ENCODE results near the gene PEPD.
"Not testable (repeated sequence)": the region's sequence is repeated elsewhere in the genome, so short reads cannot be mapped to it uniquely, and the experiment has no call there.

The PEPD gene

GRCh38 chr19:33493401-33494275 is 28.0 kb downstream of the PEPD start:
- H4K91ac ChIP-seq (ENCODE audit: low read depth, low read length, poor library complexity): no peak overlapping the region
- H3K4me3 ChIP-seq (ENCODE audit: low read length in 2 of 2): no peak overlapping the region
- H3K4me2 ChIP-seq (ENCODE audit: insufficient read depth, low read length, poor library complexity, severe bottlenecking): no peak overlapping the region
- peak overlapping the region; percentile 31 for H3K23ac ChIP-seq (ENCODE audit: low read depth, low read length, poor library complexity)
- H3K18ac ChIP-seq (ENCODE audit: low read length): no peak overlapping the region
- H3K9ac ChIP-seq (ENCODE audit: low read depth, low read length, poor library complexity): peak overlapping the region; percentile 21
- H2BK12ac ChIP-seq (ENCODE audit: low read length): no peak overlapping the region
- no CpG with 5 or more reads among the region's 14 CpGs for WGBS, 2 donors (ENCODE audit: extremely low coverage in 2 of 2, insufficient read length in 2 of 2, insufficient replicate concordance in 1 of 2)
- H2BK5ac ChIP-seq (ENCODE audit: low read length): peak overlapping the region; percentile 39
- H3K4me1 ChIP-seq (ENCODE audit: control insufficient read depth in 2 of 2, insufficient read depth in 1 of 2, low read depth in 1 of 2, low read length in 2 of 2): no peaks in the 10 kb centered on the region
- H3K36me3 ChIP-seq (replicated peaks in 1 of 2; ENCODE audit: control insufficient read depth in 2 of 2, insufficient read depth in 2 of 2, low read length in 2 of 2): no peaks in the 10 kb centered on the region
- H3K9me3 ChIP-seq (replicated peaks in 1 of 2; ENCODE audit: control insufficient read depth in 2 of 2, insufficient read depth in 1 of 2, low read depth in 1 of 2, low read length in 2 of 2): no peaks in the 10 kb centered on the region
- no peak overlapping the region for H4K8ac ChIP-seq (ENCODE audit: low read depth, low read length)
- no peak overlapping the region for H3K27ac ChIP-seq (replicated peaks; ENCODE audit: low read length)
- H2AFZ ChIP-seq (ENCODE audit: low read length): no peak overlapping the region
- no peak overlapping the region for H2AK5ac ChIP-seq (ENCODE audit: low read depth, low read length)
- H3K27me3 ChIP-seq (ENCODE audit: control insufficient read depth in 3 of 3, insufficient read depth in 3 of 3, low read depth in 1 of 3, low read length in 3 of 3): no peaks in the 10 kb centered on the region
- peaks cover 4% of the 10 kb centered on the region for H3K79me1 ChIP-seq (ENCODE audit: low read depth, low read length)
- H2BK120ac ChIP-seq (ENCODE audit: low read depth, low read length): no peak overlapping the region
- H2BK15ac ChIP-seq (ENCODE audit: low read length): no peak overlapping the region
- peak overlapping the region; percentile 8 for H3K14ac ChIP-seq (ENCODE audit: low read length)
- no peak overlapping the region for H3K4ac ChIP-seq (ENCODE audit: low read length)
- DNase-seq (ENCODE audit: low spot score): no peak

- Histone ChIP-seq H3K18ac (ENCODE audit: low read length) (no peak overlapping the region), H2AK5ac (ENCODE audit: low read depth, low read length) (no peak overlapping the region), H2BK15ac (ENCODE audit: low read length) (no peak overlapping the region), H3K23ac (ENCODE audit: low read depth, low read length, poor library complexity) (no peak overlapping the region), H3K36me3 (replicated peaks in 1 of 2; ENCODE audit: control insufficient read depth in 2 of 2, insufficient read depth in 2 of 2, low read length in 2 of 2) (no peaks in the 10 kb centered on the region), H3K27me3 (ENCODE audit: control insufficient read depth in 3 of 3, insufficient read depth in 3 of 3, low read depth in 1 of 3, low read length in 3 of 3) (no peaks in the 10 kb centered on the region), H3K79me1 (ENCODE audit: low read depth, low read length) (peaks cover 4% of the 10 kb centered on the region), H2BK120ac (ENCODE audit: low read depth, low read length) (no peak overlapping the region), H2BK12ac (ENCODE audit: low read length) (no peak overlapping the region), H3K9me3 (replicated peaks in 1 of 2; ENCODE audit: control insufficient read depth in 2 of 2, insufficient read depth in 1 of 2, low read depth in 1 of 2, low read length in 2 of 2) (no peaks in the 10 kb centered on the region), H3K4ac (ENCODE audit: low read length) (no peak overlapping the region), H3K4me3 (ENCODE audit: low read length in 2 of 2) (no peak overlapping the region), H3K27ac (replicated peaks; ENCODE audit: low read length) (no peak overlapping the region), H2BK5ac (ENCODE audit: low read length) (no peak overlapping the region), H4K91ac (ENCODE audit: low read depth, low read length, poor library complexity) (no peak overlapping the region), H3K4me1 (ENCODE audit: control insufficient read depth in 2 of 2, insufficient read depth in 1 of 2, low read depth in 1 of 2, low read length in 2 of 2) (no peaks in the 10 kb centered on the region), H4K8ac (ENCODE audit: low read depth, low read length) (no peak overlapping the region), H2AFZ (ENCODE audit: low read length) (no peak overlapping the region), H3K4me2 (ENCODE audit: insufficient read depth, low read length, poor library complexity, severe bottlenecking) (no peak overlapping the region), H3K9ac (ENCODE audit: low read depth, low read length, poor library complexity) (no peak overlapping the region), H3K14ac (ENCODE audit: low read length) (no peak overlapping the region)
- no peak for DNase-seq (ENCODE audit: low spot score)
- no CpG with 5 or more reads among the region's 8 CpGs for WGBS, 2 donors (ENCODE audit: extremely low coverage in 2 of 2, insufficient read length in 2 of 2, insufficient replicate concordance in 1 of 2)
These were observed 28.6 kb downstream of the PEPD start for GRCh38 chr19:33492951-33493350.

GRCh38 chr19:33492090-33492489 is 29.5 kb downstream of the PEPD start:
- H2BK12ac ChIP-seq (ENCODE audit: low read length): no peak overlapping the region
- no peak overlapping the region for H2AFZ ChIP-seq (ENCODE audit: low read length)
- no peaks in the 10 kb centered on the region for H3K4me1 ChIP-seq (ENCODE audit: control insufficient read depth in 2 of 2, insufficient read depth in 1 of 2, low read depth in 1 of 2, low read length in 2 of 2)
- DNase-seq (ENCODE audit: low spot score): no peak
- H4K91ac ChIP-seq (ENCODE audit: low read depth, low read length, poor library complexity): no peak overlapping the region
- no peak overlapping the region for H2BK5ac ChIP-seq (ENCODE audit: low read length)
- H3K27me3 ChIP-seq (ENCODE audit: control insufficient read depth in 3 of 3, insufficient read depth in 3 of 3, low read depth in 1 of 3, low read length in 3 of 3): no peaks in the 10 kb centered on the region
- H3K9ac ChIP-seq (ENCODE audit: low read depth, low read length, poor library complexity): no peak overlapping the region
- no peak overlapping the region for H3K14ac ChIP-seq (ENCODE audit: low read length)
- no peak overlapping the region for H3K23ac ChIP-seq (ENCODE audit: low read depth, low read length, poor library complexity)
- peaks cover 4% of the 10 kb centered on the region for H3K79me1 ChIP-seq (ENCODE audit: low read depth, low read length)
- H2AK5ac ChIP-seq (ENCODE audit: low read depth, low read length): no peak overlapping the region
- no peaks in the 10 kb centered on the region for H3K9me3 ChIP-seq (replicated peaks in 1 of 2; ENCODE audit: control insufficient read depth in 2 of 2, insufficient read depth in 1 of 2, low read depth in 1 of 2, low read length in 2 of 2)
- no peak overlapping the region for H3K27ac ChIP-seq (replicated peaks; ENCODE audit: low read length)
- H3K18ac ChIP-seq (ENCODE audit: low read length): no peak overlapping the region
- no peaks in the 10 kb centered on the region for H3K36me3 ChIP-seq (replicated peaks in 1 of 2; ENCODE audit: control insufficient read depth in 2 of 2, insufficient read depth in 2 of 2, low read length in 2 of 2)
- no peak overlapping the region for H3K4ac ChIP-seq (ENCODE audit: low read length)
- WGBS, 2 donors (ENCODE audit: extremely low coverage in 2 of 2, insufficient read length in 2 of 2, insufficient replicate concordance in 1 of 2): no CpG with 5 or more reads among the region's 7 CpGs
- H4K8ac ChIP-seq (ENCODE audit: low read depth, low read length): no peak overlapping the region
- no peak overlapping the region for H2BK15ac ChIP-seq (ENCODE audit: low read length)
- H2BK120ac ChIP-seq (ENCODE audit: low read depth, low read length): no peak overlapping the region
- no peak overlapping the region for H3K4me2 ChIP-seq (ENCODE audit: insufficient read depth, low read length, poor library complexity, severe bottlenecking)
- H3K4me3 ChIP-seq (ENCODE audit: low read length in 2 of 2): no peak overlapping the region

GRCh38 chr19:33490596-33490995 is 31.0 kb downstream of the PEPD start:
- H3K9me3 ChIP-seq (replicated peaks in 1 of 2; ENCODE audit: control insufficient read depth in 2 of 2, insufficient read depth in 1 of 2, low read depth in 1 of 2, low read length in 2 of 2); H3K23ac ChIP-seq (ENCODE audit: low read depth, low read length, poor library complexity); H3K9ac ChIP-seq (ENCODE audit: low read depth, low read length, poor library complexity); H3K79me1 ChIP-seq (ENCODE audit: low read depth, low read length); H3K18ac ChIP-seq (ENCODE audit: low read length); DNase-seq (ENCODE audit: low spot score); H3K36me3 ChIP-seq (replicated peaks in 1 of 2; ENCODE audit: control insufficient read depth in 2 of 2, insufficient read depth in 2 of 2, low read length in 2 of 2); H2BK12ac ChIP-seq (ENCODE audit: low read length); H3K4ac ChIP-seq (ENCODE audit: low read length); H3K4me1 ChIP-seq (ENCODE audit: control insufficient read depth in 2 of 2, insufficient read depth in 1 of 2, low read depth in 1 of 2, low read length in 2 of 2); H2BK5ac ChIP-seq (ENCODE audit: low read length); H3K14ac ChIP-seq (ENCODE audit: low read length); H3K4me3 ChIP-seq (ENCODE audit: low read length in 2 of 2); H3K4me2 ChIP-seq (ENCODE audit: insufficient read depth, low read length, poor library complexity, severe bottlenecking); H4K8ac ChIP-seq (ENCODE audit: low read depth, low read length); H2BK15ac ChIP-seq (ENCODE audit: low read length); H2AFZ ChIP-seq (ENCODE audit: low read length); H4K91ac ChIP-seq (ENCODE audit: low read depth, low read length, poor library complexity); H2BK120ac ChIP-seq (ENCODE audit: low read depth, low read length); H2AK5ac ChIP-seq (ENCODE audit: low read depth, low read length); H3K27ac ChIP-seq (replicated peaks; ENCODE audit: low read length); H3K27me3 ChIP-seq (ENCODE audit: control insufficient read depth in 3 of 3, insufficient read depth in 3 of 3, low read depth in 1 of 3, low read length in 3 of 3): not testable (repeated sequence)
- no CpG with 5 or more reads among the region's 8 CpGs for WGBS, 2 donors (ENCODE audit: extremely low coverage in 2 of 2, insufficient read length in 2 of 2, insufficient replicate concordance in 1 of 2)

Data from neuronal stem cell (in vitro differentiated cells).